Adipocyte (in vitro differentiated cells): Measurements from ENCODE around the gene GPR39.

Source experiments
- DNase-seq: peaks from one replicate; pipeline ENCODE4 v3.0.0-alpha.2; 2015; ENCODE audit warnings: low read depth
- H3K27me3 ChIP-seq: replicated peaks from 2 replicates; pipeline ENCODE4 v1.7.0; 2013; ENCODE audit warnings: mild to moderate bottlenecking, low read length, moderate library complexity; ENCODE audit not compliant: control insufficient read depth, insufficient read depth
- H3K36me3 ChIP-seq: 2 replicates; pipeline ENCODE4 v1.7.0; 2013; ENCODE audit warnings: low read length, mild to moderate bottlenecking, moderate library complexity; ENCODE audit not compliant: control insufficient read depth, insufficient read depth, severe bottlenecking
- H3K4me1 ChIP-seq: 2 replicates; pipeline ENCODE4 v1.7.0; 2013; ENCODE audit warnings: mild to moderate bottlenecking, low read length, moderate library complexity; ENCODE audit not compliant: control insufficient read depth, insufficient read depth
- H3K4me3 ChIP-seq: 2 replicates; pipeline ENCODE4 v1.7.0; 2013; ENCODE audit warnings: mild to moderate bottlenecking, low read length, moderate library complexity
- H3K9ac ChIP-seq: 2 replicates; pipeline ENCODE4 v1.7.0; 2013; ENCODE audit warnings: mild to moderate bottlenecking, low read length, moderate library complexity
- H3K9me3 ChIP-seq: 2 replicates; pipeline ENCODE4 v1.7.0; 2013; ENCODE audit warnings: mild to moderate bottlenecking, low read length, moderate library complexity; ENCODE audit not compliant: control insufficient read depth

Gene GPR39

DNA sequence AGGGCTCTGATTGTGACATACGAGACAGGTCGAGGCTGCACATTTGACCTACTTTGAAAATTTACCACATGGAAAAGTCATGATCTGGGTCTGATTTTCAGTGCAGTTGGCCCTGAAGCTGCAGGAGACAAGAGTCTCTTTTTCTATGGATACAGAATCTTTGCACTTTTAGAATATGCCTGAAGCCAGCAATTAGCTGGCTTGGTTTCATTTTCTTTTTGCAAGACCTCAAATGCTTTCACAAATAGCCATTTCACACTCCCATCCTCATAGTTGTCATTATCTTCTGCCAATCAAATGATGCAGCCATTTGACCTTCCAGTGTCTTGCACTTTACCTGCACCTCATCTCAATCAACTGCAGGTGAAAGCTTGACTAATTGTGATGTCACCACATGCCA, 59.0 kb downstream of the GPR39 start:
- DNase-seq: no peak
- Histone ChIP-seq H3K4me3 (no peak overlapping the region), H3K27me3 (no peaks in the 10 kb centered on the region), H3K9me3 (peaks cover 7% of the 10 kb centered on the region), H3K4me1 (peaks cover 40% of the 10 kb centered on the region), H3K36me3 (no peaks in the 10 kb centered on the region), H3K9ac (no peak overlapping the region)

DNA sequence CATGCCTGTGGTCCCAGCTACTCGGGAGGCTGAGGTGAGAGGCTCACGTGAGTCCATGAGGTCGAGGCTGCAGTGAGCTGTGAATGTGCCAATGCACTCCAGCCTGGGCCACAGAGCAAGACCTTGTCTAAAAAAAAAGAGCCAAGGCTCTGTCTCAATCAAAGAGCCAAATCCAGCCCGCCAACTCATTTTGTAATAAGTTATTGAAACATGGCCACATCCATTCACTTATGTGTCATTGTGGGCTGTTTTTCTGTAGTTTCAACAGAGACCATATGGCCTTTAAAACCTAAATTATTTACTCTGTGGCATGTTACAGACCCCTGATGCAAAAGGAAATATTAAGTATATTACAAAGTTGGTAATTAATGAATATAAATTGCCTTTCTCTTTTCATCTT, 60.8 kb downstream of the GPR39 start:
- Histone ChIP-seq H3K4me3 (no peak overlapping the region), H3K9ac (peak overlapping the region; percentile 28), H3K27me3 (no peaks in the 10 kb centered on the region), H3K36me3 (no peaks in the 10 kb centered on the region), H3K9me3 (peaks cover 3% of the 10 kb centered on the region), H3K4me1 (peaks cover 40% of the 10 kb centered on the region)
- peak; percentile 43 for DNase-seq

DNA sequence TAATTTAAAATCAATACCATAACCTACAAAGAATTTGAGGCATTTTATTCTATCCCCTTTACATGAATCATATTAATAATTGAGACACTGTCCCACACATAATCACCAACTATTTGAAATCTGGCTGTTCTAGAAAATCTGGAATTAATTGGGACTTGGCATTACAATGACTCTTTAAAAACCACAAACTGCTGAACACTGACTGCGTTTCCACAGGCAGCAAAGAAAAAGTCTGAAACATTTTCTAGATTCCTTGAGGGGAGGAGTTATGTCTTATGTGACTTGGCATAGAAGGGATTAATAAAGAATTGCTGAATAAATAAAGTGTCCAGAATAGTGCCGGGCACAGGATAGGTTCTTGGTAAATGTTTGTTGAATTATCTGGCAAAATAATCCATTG, 61.4 kb downstream of the GPR39 start:
- Histone ChIP-seq H3K4me1 (peaks cover 40% of the 10 kb centered on the region), H3K36me3 (no peaks in the 10 kb centered on the region)
- DNase-seq: peak; percentile 80

DNA sequence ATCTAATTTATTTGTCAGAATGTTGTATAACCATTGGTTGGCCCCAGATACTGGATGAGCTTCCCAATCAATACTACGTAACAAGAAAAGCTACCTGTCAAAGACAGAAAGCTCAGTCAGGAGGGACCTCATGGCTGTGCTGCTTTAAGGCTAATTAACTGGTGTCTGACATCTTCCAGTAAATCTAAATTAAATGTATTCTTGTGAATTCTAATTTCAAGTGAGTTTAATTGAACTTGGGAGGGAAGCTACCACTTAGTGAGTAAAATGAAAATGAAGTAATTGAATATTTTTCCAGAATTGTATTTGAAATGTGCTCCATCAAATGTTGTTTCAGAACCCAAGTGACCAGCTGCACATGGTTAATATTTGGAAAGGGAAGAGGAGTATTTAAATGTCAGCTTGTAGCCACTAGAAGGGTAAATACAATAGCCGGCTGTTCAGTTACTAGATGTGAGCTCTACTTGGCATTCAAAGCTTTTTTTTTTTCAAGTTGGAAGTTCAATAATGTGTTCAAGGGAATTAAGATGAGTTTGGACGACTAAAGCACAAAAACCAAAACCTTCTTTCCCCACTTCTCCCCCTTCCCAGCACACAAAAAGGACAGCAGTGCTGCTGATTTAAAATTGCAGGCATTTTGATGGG, 62.0 kb downstream of the GPR39 start:
- Histone ChIP-seq H3K9me3 (no peaks in the 10 kb centered on the region), H3K4me1 (peaks cover 39% of the 10 kb centered on the region), H3K27me3 (no peaks in the 10 kb centered on the region), H3K9ac (peak overlapping the region; percentile 51), H3K36me3 (no peaks in the 10 kb centered on the region), H3K4me3 (peak overlapping the region; percentile 35)
- no peak for DNase-seq

More for the DNA sequence above, 61.4 kb downstream of the GPR39 start:
- Histone ChIP-seq H3K4me3 (no peak overlapping the region), H3K9ac (peak overlapping the region; percentile 51), H3K27me3 (no peaks in the 10 kb centered on the region), H3K9me3 (no peaks in the 10 kb centered on the region)

DNA sequence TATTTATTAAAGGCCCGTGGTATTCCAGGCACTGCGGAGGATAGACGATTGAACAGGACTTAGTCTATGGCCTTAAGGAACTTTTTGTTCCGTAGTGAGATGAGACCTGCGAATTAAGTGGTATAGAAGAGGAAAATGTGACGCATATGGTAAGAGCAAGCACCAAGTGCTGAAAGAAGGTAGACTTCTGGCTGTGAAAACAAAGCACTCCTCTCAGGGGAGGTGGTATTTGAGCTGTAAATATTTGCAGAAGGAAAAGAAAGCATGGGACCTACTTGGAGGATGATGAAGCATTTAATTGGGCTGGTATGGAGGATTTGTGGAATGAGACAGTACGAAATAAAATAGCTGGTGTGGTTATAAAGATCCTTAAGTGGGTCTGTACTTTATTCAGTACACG, 62.5 kb downstream of the GPR39 start:
- Histone ChIP-seq H3K36me3 (no peaks in the 10 kb centered on the region), H3K9me3 (no peaks in the 10 kb centered on the region), H3K9ac (peak overlapping the region; percentile 46), H3K4me1 (peaks cover 33% of the 10 kb centered on the region), H3K27me3 (no peaks in the 10 kb centered on the region), H3K4me3 (peak overlapping the region; percentile 35)
- peak; percentile 6 for DNase-seq

DNA sequence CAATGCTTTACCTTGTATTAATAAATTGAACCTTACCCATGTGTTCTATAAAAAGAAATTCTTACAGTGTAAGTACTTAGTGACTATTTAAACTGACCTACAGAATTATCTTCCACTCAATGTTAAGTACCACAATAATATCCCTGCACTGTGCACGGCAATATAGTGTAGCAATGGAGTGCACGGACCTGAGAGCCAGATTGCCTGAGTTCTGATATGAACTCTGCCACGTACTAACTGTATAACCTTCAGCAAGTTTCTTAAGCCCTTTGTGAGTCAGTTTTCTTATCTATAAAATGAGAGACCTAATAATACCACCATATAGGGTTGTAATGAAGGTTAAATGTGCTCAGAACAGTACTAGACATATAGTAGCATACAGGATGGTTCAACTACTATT, 66.2 kb downstream of the GPR39 start:
- Histone ChIP-seq H3K27me3 (no peaks in the 10 kb centered on the region), H3K4me3 (no peak overlapping the region), H3K9ac (no peak overlapping the region), H3K36me3 (no peaks in the 10 kb centered on the region), H3K9me3 (no peaks in the 10 kb centered on the region), H3K4me1 (peaks cover 15% of the 10 kb centered on the region)
- DNase-seq: no peak

DNA sequence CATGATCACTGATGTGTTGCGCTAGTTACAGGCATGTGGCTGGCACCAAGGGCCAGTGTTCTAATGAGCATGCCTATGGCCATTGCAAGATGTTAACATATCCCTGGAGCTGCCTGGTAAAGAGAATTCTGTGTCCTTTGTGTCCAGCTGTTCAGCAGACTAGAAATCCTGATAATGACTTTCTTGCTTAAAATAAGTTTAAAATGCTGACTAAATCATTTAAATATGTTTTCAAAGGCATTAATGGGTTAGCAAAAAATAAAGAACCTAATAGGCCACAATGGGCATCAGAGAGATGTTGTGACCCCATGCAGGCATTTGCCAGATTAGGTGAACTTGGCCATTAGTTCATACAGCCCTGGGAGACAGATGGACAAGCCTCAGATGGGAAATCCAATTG, 67.5 kb downstream of the GPR39 start:
- Histone ChIP-seq H3K4me1 (peaks cover 3% of the 10 kb centered on the region), H3K4me3 (no peak overlapping the region), H3K36me3 (no peaks in the 10 kb centered on the region), H3K9ac (no peak overlapping the region), H3K27me3 (no peaks in the 10 kb centered on the region), H3K9me3 (no peaks in the 10 kb centered on the region)
- no peak for DNase-seq

DNA sequence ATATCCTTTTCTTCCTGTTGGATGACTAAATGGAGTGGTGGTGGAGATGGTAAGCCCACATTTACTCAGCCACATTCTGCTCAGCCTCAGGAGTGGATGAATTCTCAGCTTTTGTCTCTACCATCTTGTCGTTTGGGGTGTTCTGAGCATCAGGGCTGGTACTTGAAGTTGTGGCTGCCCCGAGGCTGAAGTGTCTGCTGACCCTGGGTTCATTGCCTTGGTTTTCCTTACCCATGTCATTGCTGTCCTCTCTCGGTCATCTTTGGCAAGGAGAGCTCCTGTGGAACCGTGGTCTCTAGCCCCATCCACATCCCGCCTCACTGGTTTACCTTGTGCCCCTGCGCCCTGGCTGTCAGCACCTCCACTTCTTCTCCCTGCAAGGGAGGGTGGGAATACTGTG, 71.9 kb downstream of the GPR39 start:
- H3K9ac ChIP-seq: no peak overlapping the region
- no peaks in the 10 kb centered on the region for H3K9me3 ChIP-seq
- no peaks in the 10 kb centered on the region for H3K27me3 ChIP-seq
- no peak for DNase-seq
- H3K4me1 ChIP-seq: no peaks in the 10 kb centered on the region
- H3K4me3 ChIP-seq: no peak overlapping the region
- H3K36me3 ChIP-seq: no peaks in the 10 kb centered on the region

DNA sequence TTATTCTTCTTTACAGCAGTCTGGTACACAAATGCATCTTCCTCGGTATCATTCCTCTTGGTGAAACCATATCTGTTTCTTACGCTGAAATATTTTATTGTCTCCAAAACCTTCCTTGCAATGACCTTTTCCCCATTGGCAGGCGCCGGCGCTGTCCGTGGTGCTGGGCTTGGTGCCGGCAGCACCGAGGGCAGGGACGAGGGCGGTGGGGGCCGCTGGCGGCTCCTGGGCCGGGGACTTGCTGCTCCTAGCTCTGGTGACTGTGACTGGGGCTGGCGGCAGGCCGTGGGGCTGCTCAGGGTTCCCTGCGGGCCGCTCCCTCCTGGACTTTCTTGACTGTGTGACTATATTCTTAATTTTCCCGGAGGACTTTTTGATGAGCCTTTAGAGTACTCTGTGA, 72.5 kb downstream of the GPR39 start:
- Histone ChIP-seq H3K9ac (no peak overlapping the region), H3K4me3 (no peak overlapping the region), H3K9me3 (no peaks in the 10 kb centered on the region), H3K36me3 (no peaks in the 10 kb centered on the region), H3K27me3 (no peaks in the 10 kb centered on the region), H3K4me1 (no peaks in the 10 kb centered on the region)
- peak; percentile 40 for DNase-seq

DNA sequence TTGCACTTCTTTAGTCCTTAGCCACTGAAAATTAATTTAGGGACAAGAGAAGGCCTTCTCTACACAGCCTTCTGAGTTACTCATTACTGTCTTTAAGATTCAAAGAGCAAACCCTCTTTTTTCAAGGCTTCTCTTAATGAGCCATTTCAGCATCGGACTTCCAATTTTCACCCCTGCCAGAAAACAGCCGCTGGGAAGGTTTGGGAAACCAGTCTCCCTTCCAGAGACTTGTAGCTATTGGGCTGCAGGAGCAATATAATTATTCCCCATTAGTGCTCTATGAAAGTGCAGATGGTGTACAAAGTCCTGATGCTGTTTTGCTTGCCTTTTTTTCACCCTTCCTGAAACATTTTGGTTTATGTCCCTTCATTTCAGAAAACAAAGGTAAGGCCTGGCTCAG, 79.3 kb downstream of the GPR39 start:
- no peak for DNase-seq

DNA sequence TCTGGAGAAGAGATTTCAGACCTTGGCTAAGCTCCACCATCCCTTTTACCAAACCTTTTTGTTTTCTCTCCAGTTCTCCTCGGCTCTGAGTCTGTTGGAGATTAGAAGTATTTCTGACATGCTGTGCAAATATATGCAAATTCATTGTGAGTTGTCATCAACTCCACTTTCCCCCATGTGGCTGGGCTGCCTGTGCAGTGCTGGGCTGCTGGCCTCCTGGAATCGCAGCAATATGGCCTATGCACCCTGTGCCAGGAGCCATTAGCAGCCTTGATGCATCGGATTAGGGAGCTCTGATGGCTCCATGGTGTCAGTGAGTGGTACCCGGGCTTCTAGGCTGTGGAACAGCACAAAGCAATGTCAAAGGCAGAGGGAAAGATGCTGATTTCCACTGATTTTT, 80.0 kb downstream of the GPR39 start:
- no peak for DNase-seq
- H3K27me3 ChIP-seq: no peaks in the 10 kb centered on the region
- H3K36me3 ChIP-seq: no peaks in the 10 kb centered on the region

More for the DNA sequence above, 79.3 kb downstream of the GPR39 start:
- H3K4me3 ChIP-seq: no peak overlapping the region
- no peak overlapping the region for H3K9ac ChIP-seq
- H3K27me3 ChIP-seq: no peaks in the 10 kb centered on the region
- peaks cover 11% of the 10 kb centered on the region for H3K4me1 ChIP-seq
- H3K9me3 ChIP-seq: no peaks in the 10 kb centered on the region
- H3K36me3 ChIP-seq: no peaks in the 10 kb centered on the region

DNA sequence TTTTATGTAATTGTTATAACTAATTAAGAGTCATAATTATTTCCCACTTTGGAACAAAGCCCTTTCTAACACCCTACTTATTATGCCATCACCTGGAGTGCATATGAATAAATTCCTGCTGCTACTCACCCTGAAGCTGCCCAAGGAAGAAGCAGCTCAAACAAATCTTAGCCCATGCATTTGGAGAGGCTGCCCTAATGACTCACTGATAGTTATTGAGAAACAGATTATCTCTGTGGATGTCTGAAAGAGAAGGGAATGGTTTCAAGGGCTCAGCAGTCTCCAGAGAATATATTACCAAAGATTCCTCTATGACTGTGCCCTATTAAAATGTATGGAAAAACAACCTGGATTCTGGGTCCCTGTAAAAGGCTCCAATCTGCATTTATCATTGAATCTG, 81.0 kb downstream of the GPR39 start:
- Histone ChIP-seq H3K4me1 (peaks cover 11% of the 10 kb centered on the region), H3K27me3 (no peaks in the 10 kb centered on the region), H3K36me3 (no peaks in the 10 kb centered on the region), H3K9me3 (peaks cover 3% of the 10 kb centered on the region), H3K9ac (no peak overlapping the region), H3K4me3 (no peak overlapping the region)
- peak; percentile 43 for DNase-seq

More for the DNA sequence above, 80.0 kb downstream of the GPR39 start:
- Histone ChIP-seq H3K9ac (no peak overlapping the region), H3K4me3 (no peak overlapping the region), H3K4me1 (peaks cover 11% of the 10 kb centered on the region), H3K9me3 (no peaks in the 10 kb centered on the region)
